PFSK-1 (cell line): ENCODE measurements around the gene RAPGEF2.

ENCODE experiments used
- FOXP2 ChIP-seq: optimal IDR thresholded peaks from 2 replicates; pipeline ENCODE3; 2011; ENCODE audit warnings: borderline replicate concordance, control low read depth, inconsistent platforms; ENCODE audit not compliant: insufficient read depth; ENCODE audit errors: extremely low read length, extremely low read depth
- POLR2AphosphoS5 ChIP-seq: IDR thresholded peaks from 2 replicates; pipeline ENCODE4 v1.6.1; 2012; ENCODE audit warnings: low read depth, mild to moderate bottlenecking, control low read depth, low read length, moderate library complexity
- SIN3A ChIP-seq: IDR thresholded peaks from 2 replicates; pipeline ENCODE4 v1.6.1; 2012; ENCODE audit warnings: mild to moderate bottlenecking, low read length, moderate library complexity, borderline replicate concordance; ENCODE audit not compliant: insufficient read depth
- TAF1 ChIP-seq: IDR thresholded peaks from 2 replicates; pipeline ENCODE4 v1.6.1; 2012; ENCODE audit warnings: low read length, control low read depth, borderline replicate concordance; ENCODE audit not compliant: insufficient read depth
- TF ChIP-seq, protein P1 (sequence below), 2 experiments: IDR thresholded peaks; 2 replicates each; pipeline versions ENCODE4 v1.6.1 to v1.8.0; 2011 to 2012; ENCODE audit warnings: low read depth in 2 of 2, low read length in 2 of 2, control low read depth in 1 of 2, inconsistent platforms in 1 of 2, mild to moderate bottlenecking in 1 of 2, moderate library complexity in 1 of 2; ENCODE audit not compliant: insufficient read depth in 1 of 2

Gene RAPGEF2

DNA sequence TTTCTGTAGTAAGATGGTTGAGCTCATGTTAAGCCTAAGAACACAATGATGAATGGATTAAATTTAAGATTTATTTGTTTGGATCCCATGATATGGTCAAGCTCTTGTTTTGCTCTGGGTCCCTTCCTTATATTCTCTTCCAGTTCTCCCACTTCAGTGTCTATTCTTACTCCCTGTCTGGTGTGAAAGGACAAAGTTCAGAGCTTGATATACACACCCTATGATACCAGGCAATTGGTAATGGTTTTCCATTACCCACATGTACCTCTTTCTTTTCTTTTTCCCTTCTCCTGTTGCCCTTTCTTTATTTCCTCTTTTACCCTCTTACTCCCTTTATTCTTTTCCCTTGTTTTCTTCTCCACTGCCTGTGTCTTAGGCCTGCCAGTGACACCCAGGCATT lies 223.6 kb downstream of the RAPGEF2 start:
- TF ChIP-seq, protein P1, sequence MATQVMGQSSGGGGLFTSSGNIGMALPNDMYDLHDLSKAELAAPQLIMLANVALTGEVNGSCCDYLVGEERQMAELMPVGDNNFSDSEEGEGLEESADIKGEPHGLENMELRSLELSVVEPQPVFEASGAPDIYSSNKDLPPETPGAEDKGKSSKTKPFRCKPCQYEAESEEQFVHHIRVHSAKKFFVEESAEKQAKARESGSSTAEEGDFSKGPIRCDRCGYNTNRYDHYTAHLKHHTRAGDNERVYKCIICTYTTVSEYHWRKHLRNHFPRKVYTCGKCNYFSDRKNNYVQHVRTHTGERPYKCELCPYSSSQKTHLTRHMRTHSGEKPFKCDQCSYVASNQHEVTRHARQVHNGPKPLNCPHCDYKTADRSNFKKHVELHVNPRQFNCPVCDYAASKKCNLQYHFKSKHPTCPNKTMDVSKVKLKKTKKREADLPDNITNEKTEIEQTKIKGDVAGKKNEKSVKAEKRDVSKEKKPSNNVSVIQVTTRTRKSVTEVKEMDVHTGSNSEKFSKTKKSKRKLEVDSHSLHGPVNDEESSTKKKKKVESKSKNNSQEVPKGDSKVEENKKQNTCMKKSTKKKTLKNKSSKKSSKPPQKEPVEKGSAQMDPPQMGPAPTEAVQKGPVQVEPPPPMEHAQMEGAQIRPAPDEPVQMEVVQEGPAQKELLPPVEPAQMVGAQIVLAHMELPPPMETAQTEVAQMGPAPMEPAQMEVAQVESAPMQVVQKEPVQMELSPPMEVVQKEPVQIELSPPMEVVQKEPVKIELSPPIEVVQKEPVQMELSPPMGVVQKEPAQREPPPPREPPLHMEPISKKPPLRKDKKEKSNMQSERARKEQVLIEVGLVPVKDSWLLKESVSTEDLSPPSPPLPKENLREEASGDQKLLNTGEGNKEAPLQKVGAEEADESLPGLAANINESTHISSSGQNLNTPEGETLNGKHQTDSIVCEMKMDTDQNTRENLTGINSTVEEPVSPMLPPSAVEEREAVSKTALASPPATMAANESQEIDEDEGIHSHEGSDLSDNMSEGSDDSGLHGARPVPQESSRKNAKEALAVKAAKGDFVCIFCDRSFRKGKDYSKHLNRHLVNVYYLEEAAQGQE (IDR thresholded peaks at IDR 0.05; ENCODE audit: insufficient read depth in 1 of 2, low read depth in 2 of 2, low read length in 2 of 2), result no peak
- TF ChIP-seq SIN3A (no peak), TAF1 (no peak), FOXP2 (no peak), POLR2AphosphoS5 (no peak)

DNA sequence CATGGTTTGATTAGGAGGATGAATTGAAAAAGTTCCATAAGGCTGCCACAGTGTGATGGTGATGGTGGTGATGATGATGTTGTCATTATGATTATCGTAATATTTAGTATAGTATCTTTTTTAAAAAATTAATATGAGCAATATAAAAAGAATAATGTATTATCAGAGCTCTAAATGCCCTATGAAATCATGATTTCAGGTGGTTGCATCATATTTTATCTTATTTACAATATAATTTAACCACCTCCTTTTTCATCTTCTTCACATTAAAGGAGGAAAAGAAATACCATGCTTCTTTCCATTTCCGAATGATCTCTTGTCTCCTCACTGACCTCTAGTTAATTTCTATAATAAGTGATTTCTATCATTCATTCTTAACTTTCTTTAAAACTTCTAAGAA lies 225.9 kb downstream of the RAPGEF2 start:
- TF ChIP-seq SIN3A, result no peak
- no peak for TF ChIP-seq FOXP2
- TF ChIP-seq POLR2AphosphoS5, result no peak
- no peak for TF ChIP-seq TAF1
- TF ChIP-seq, protein P1 (IDR thresholded peaks at IDR 0.05; ENCODE audit: insufficient read depth in 1 of 2, low read depth in 2 of 2, low read length in 2 of 2), result no peak

DNA sequence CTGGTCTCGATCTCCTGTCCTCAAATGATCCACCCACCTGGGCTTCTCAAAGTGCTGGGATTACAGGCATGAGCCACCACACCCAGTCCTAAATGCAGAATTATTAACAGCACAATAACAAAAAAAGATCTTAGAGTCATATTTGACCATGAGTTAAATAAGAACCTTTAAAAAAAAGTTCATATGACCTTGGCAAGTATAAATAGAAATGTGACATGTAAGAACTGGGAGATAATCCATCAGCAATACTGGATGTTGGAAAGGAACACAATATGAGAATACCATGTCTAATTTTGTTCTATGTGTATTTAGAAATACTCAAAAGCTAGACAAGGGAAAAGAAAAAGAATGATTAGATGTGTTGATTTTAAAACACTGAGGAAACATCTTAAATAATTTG lies 231.6 kb downstream of the RAPGEF2 start:
- no peak for TF ChIP-seq TAF1

DNA sequence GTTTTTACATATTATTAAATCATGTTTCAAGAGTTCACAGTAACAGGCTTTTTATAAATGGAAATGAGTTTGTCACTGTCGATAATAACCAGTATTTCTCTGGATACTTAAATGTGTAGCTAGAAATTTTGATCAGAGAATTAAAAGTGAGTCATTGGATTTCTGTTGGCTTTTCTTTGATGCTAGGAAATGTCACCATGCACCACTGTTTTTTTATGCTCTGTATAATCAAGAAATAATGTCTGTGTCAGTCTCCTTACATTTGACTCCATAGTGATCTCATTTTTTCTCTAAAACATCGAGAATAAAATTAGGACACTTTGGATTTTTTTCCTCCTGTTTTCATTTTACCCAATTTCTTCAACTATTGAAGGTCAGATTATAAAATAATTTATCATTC lies 234.2 kb downstream of the RAPGEF2 start:
- TF ChIP-seq FOXP2 (no peak), TAF1 (no peak), SIN3A (no peak), POLR2AphosphoS5 (no peak)
- TF ChIP-seq, protein P1 (IDR thresholded peaks at IDR 0.05; ENCODE audit: insufficient read depth in 1 of 2, low read depth in 2 of 2, low read length in 2 of 2), result no peak

DNA sequence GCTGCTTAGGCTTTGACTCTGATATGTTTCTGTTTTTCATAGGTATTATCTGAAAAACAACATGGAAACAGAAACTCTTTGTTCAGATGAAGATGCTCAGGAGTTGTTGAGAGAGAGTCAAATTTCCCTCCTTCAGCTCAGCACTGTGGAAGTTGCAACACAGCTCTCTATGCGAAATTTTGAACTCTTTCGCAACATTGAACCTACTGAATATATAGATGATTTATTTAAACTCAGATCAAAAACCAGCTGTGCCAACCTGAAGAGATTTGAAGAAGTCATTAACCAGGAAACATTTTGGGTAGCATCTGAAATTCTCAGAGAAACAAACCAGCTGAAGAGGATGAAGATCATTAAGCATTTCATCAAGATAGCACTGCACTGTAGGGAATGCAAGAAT lies 238.6 kb downstream of the RAPGEF2 start:
- TF ChIP-seq SIN3A, result no peak
- no peak for TF ChIP-seq POLR2AphosphoS5
- no peak for TF ChIP-seq FOXP2
- no peak for TF ChIP-seq TAF1

DNA sequence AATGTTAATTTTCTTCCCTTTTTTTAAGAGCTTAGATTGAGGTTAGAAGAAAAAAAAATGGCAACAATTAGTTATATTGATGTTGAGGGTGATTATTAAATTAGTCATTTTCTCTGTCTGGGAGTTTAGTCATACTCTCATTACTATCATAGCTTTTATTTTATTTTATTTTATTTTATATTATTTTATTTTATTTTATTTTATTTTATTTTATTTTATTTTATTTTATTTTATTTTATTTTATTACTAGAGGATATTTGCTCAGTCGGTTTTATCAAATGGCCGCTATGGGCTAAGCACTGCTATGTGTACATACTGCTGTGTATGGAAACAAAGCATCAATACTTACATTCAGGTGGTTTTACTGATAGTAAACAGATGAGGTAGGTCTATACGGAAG lies 239.5 kb downstream of the RAPGEF2 start:
- TF ChIP-seq POLR2AphosphoS5 (no peak), SIN3A (no peak), TAF1 (no peak), FOXP2 (no peak)
- TF ChIP-seq, protein P1 (IDR thresholded peaks at IDR 0.05; ENCODE audit: insufficient read depth in 1 of 2, low read depth in 2 of 2, low read length in 2 of 2), result no peak
